Activated naive CD8-positive, alpha-beta T cell treated with anti-CD3 and anti-CD28 coated beads, Interleukin-2, amount 50 U/mL, for 24 hours (primary cell): ENCODE results near the gene NDUFS8.

Experiments used
- ATAC-seq: fragments of 150-1000 bp; cut with Tn5 transposase; one replicate; pipeline ENCODE4 v1.10.0; 2021
- DNase-seq: peaks from one replicate; pipeline ENCODE4 v3.0.0; 2021
- H3K27ac Mint-ChIP-seq: one replicate; pipeline ENCODE4 v1.8.0; 2021; ENCODE audit warnings: mild to moderate bottlenecking, mixed read lengths
- H3K27me3 Mint-ChIP-seq: one replicate; pipeline ENCODE4 v1.8.0; 2021; ENCODE audit warnings: mixed read lengths
- H3K36me3 Mint-ChIP-seq: one replicate; pipeline ENCODE4 v1.8.0; 2021; ENCODE audit warnings: low read depth, mixed read lengths
- H3K4me1 Mint-ChIP-seq: one replicate; pipeline ENCODE4 v1.8.0; 2021; ENCODE audit warnings: mixed read lengths
- H3K4me3 Mint-ChIP-seq: one replicate; pipeline ENCODE4 v1.8.0; 2021; ENCODE audit warnings: mild to moderate bottlenecking, moderate library complexity, mixed read lengths
- H3K9me3 Mint-ChIP-seq: one replicate; pipeline ENCODE4 v1.8.0; 2021; ENCODE audit warnings: mixed read lengths

Gene NDUFS8

DNA sequence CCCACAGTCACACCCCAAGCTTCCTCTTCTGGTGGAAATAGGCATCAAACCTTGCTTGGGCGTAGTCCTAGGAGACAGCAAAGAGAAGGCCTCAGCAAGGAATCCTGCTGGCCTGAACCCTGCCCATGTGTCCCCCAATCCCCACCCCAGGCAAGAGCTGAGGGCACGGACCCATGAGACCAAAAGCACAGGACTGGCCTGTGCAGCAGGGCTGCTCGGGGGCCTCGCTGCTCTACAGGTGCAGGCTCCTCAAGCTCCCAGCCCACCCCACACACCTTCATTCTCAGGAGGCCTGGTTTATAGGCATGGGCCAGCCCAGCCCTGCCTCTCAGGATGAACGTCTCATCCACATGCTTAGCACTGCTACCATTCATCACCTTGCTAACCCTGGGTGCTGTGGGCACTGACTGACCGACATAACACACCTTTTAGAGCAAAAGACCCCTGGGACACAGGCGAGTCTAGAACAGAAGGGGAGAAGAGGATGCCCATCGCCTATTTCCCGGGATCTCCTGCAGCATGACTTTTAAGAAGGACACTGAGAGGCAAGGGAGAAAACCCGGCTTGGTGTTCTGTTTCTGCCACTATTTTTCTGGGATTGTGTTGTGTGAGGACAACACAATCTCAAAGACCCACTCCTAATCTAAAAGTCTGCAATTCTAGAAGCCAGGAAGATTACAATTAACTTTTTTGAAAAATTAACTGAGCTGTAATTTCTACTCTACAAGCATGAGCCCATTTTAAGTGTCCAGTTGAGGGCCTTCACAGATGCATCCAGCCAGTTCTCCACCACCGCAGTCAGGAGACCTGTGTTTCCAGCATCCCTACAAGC, 23.7 kb downstream of the NDUFS8 start:
- peaks cover 3% of the 10 kb centered on the region for H3K36me3 Mint-ChIP-seq
- no peak overlapping the region for H3K27ac Mint-ChIP-seq
- no peak for ATAC-seq

DNA sequence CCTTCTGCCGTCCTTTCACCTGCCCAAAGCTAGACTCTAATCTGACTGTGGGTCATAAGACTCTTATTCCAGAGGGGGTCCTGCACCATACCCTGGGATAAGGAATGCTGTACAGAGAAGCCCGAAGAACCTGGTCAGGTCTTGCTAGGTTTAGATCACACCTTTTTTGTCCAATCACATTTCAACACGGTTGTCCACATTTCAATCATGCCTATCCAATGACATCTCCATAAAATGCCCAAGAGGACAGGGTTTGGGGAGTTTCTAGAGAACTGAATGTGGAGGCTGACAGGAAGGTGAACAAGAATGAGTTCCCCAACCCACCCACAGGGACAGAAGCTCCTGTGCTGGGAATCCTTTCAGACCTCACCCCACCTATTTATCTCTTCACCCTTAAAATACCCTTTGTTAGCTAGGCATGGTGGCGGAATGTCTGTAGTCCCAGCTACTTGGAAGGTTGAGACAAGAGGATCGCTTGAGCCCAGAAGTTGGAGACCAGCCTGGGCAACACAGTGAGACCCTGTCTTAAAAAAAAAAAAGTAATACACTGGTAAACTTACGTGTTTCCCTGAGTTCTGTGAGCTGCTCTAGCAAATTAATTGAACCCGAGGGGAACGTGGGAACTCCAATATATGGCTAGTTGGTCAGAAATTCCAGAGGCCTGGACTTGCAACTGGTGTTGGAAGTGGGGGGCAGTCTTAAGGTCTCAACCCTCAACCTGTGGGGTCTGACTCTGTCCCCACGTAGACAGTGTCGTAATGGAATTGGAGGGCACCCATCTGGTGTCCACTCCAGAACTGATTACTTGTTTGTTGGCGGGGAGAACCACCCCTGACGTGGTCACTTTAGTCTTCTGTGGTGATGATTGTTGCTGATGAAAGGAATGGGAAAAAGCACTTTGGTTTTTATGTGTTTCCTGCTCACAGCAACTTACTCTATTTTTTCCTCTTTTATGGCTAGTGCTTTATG, 26.1 kb downstream of the NDUFS8 start:
- no peak for ATAC-seq
- H3K36me3 Mint-ChIP-seq, result peaks cover 13% of the 10 kb centered on the region
- H3K27ac Mint-ChIP-seq, result no peak overlapping the region
- H3K4me3 Mint-ChIP-seq, result no peak overlapping the region
- peaks cover 2% of the 10 kb centered on the region for H3K4me1 Mint-ChIP-seq
- DNase-seq, result no peak
- no peaks in the 10 kb centered on the region for H3K9me3 Mint-ChIP-seq
- no peaks in the 10 kb centered on the region for H3K27me3 Mint-ChIP-seq

More for the DNA sequence above, 23.7 kb downstream of the NDUFS8 start:
- DNase-seq, result no peak
- no peaks in the 10 kb centered on the region for H3K27me3 Mint-ChIP-seq
- H3K4me1 Mint-ChIP-seq, result peaks cover 2% of the 10 kb centered on the region
- no peaks in the 10 kb centered on the region for H3K9me3 Mint-ChIP-seq
- H3K4me3 Mint-ChIP-seq, result no peak overlapping the region

DNA sequence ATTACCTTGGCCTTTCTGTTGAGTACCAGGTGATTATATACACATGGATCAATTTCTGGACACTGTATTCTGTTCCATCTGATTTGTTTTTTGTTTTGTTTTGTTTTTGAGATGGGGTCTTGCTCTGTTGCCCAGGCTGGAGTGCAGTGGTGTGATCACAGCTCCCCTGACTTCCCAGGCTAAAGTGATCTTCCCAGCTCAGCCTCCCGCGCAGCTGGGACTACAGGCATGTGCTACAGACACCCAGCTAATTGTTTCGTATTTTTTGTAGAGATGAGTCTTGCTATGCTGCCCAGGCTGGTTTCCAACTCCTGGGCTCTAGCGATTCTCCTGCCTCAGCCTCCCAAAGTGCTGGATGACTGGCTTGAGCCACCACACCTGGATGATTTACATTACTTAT, 27.3 kb downstream of the NDUFS8 start:
- H3K4me3 Mint-ChIP-seq, result no peak overlapping the region
- peaks cover 2% of the 10 kb centered on the region for H3K4me1 Mint-ChIP-seq
- ATAC-seq (no peak), DNase-seq (no peak)
- H3K27me3 Mint-ChIP-seq, result no peaks in the 10 kb centered on the region
- peaks cover 16% of the 10 kb centered on the region for H3K36me3 Mint-ChIP-seq
- H3K27ac Mint-ChIP-seq, result no peak overlapping the region
- no peaks in the 10 kb centered on the region for H3K9me3 Mint-ChIP-seq

GRCh38 chr11:68061508-68061907, 31.0 kb downstream of the NDUFS8 start:
- Mint-ChIP-seq H3K36me3 (peaks cover 32% of the 10 kb centered on the region), H3K4me1 (no peaks in the 10 kb centered on the region), H3K27ac (no peak overlapping the region), H3K4me3 (no peak overlapping the region), H3K9me3 (no peaks in the 10 kb centered on the region), H3K27me3 (no peaks in the 10 kb centered on the region)
- ATAC-seq, result no peak
- no peak for DNase-seq

GRCh38 chr11:68064926-68065325, 34.4 kb downstream of the NDUFS8 start:
- H3K27ac Mint-ChIP-seq, result no peak overlapping the region
- no peaks in the 10 kb centered on the region for H3K4me1 Mint-ChIP-seq
- H3K4me3 Mint-ChIP-seq, result no peak overlapping the region
- peaks cover 41% of the 10 kb centered on the region for H3K36me3 Mint-ChIP-seq
- H3K9me3 Mint-ChIP-seq, result no peaks in the 10 kb centered on the region
- H3K27me3 Mint-ChIP-seq, result no peaks in the 10 kb centered on the region
- ATAC-seq, result no peak
- no peak for DNase-seq

GRCh38 chr11:68065841-68066240, 35.4 kb downstream of the NDUFS8 start:
- DNase-seq (no peak), ATAC-seq (no peak)
- Mint-ChIP-seq H3K27me3 (no peaks in the 10 kb centered on the region), H3K36me3 (peaks cover 44% of the 10 kb centered on the region), H3K27ac (no peak overlapping the region), H3K4me1 (no peaks in the 10 kb centered on the region), H3K4me3 (no peak overlapping the region), H3K9me3 (no peaks in the 10 kb centered on the region)

DNA sequence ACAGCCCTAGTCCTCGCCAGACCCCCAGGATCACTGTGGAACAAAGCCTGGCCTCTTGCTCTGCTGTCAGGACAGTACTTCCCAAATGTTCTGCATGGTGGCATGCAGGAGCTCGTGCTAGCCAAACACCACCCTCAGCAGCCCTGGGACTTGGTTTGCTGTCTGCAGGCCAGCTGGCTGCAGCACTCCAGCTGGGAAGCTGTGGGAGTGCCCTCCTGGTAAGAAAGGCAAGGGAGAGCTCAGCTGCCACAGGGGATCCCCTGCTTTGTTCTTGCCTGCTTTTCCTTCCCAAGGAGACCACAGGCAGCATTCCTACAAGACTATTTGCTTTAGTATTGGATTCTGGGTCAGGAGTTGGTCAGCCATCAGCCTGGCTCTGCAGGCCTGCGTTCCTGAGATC, 36.3 kb downstream of the NDUFS8 start:
- ATAC-seq (no peak), DNase-seq (no peak)
- Mint-ChIP-seq H3K36me3 (peaks cover 38% of the 10 kb centered on the region), H3K4me3 (no peak overlapping the region), H3K4me1 (no peaks in the 10 kb centered on the region), H3K27ac (no peak overlapping the region), H3K9me3 (no peaks in the 10 kb centered on the region), H3K27me3 (no peaks in the 10 kb centered on the region)

GRCh38 chr11:68067991-68068390, 37.5 kb downstream of the NDUFS8 start:
- H3K36me3 Mint-ChIP-seq, result peaks cover 36% of the 10 kb centered on the region

DNA sequence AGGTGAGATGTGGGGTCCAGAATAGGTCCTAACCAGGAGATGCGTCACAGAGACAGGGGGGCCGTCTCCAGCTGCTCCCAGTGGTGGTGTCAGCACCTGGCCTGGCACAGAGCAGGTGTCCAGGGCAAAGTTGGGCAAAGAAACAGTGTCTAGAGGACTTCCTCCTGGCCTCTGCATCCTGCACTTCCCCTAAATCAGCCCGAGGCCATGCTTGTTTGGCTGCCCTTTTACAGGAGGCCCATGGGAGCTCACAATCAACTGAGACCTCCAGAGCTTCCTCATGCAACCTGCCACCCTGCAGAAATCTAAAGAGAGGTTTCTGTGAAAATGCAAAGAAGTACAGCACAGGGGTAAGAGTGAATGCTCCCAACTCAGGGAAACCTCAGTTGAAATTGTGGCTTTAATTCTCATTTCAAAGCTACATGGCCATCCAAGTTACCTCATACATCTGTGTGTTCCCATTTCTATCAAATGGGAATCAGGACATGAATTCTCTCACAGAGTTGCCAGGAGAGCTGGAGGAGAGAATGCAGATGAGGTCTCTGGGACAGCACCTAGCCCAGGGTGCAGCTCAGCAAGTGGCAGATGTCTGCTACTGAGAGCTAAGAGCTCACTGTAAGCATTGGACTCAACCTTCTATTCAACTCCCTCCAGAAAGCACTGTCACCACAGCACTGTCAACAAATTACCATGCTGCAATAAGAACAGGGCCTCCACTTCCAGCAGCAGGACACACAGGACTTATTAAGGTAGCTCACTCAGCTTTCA, 41.0 kb downstream of the NDUFS8 start:
- no peaks in the 10 kb centered on the region for H3K4me1 Mint-ChIP-seq
- no peak overlapping the region for H3K27ac Mint-ChIP-seq
- peaks cover 22% of the 10 kb centered on the region for H3K36me3 Mint-ChIP-seq
- H3K4me3 Mint-ChIP-seq, result no peak overlapping the region
- no peak for ATAC-seq
- H3K9me3 Mint-ChIP-seq, result no peaks in the 10 kb centered on the region
- no peak for DNase-seq
- H3K27me3 Mint-ChIP-seq, result no peaks in the 10 kb centered on the region

More at GRCh38 chr11:68067991-68068390, 37.5 kb downstream of the NDUFS8 start:
- DNase-seq (no peak), ATAC-seq (no peak)
- Mint-ChIP-seq H3K9me3 (no peaks in the 10 kb centered on the region), H3K4me1 (no peaks in the 10 kb centered on the region), H3K27ac (no peak overlapping the region), H3K27me3 (no peaks in the 10 kb centered on the region), H3K4me3 (no peak overlapping the region)

GRCh38 chr11:68074584-68075352, 44.3 kb downstream of the NDUFS8 start:
- ATAC-seq (no peak), DNase-seq (no peak)
- Mint-ChIP-seq H3K36me3 (peaks cover 10% of the 10 kb centered on the region), H3K4me1 (no peaks in the 10 kb centered on the region), H3K27ac (no peak overlapping the region), H3K9me3 (no peaks in the 10 kb centered on the region), H3K27me3 (no peaks in the 10 kb centered on the region), H3K4me3 (no peak overlapping the region)

DNA sequence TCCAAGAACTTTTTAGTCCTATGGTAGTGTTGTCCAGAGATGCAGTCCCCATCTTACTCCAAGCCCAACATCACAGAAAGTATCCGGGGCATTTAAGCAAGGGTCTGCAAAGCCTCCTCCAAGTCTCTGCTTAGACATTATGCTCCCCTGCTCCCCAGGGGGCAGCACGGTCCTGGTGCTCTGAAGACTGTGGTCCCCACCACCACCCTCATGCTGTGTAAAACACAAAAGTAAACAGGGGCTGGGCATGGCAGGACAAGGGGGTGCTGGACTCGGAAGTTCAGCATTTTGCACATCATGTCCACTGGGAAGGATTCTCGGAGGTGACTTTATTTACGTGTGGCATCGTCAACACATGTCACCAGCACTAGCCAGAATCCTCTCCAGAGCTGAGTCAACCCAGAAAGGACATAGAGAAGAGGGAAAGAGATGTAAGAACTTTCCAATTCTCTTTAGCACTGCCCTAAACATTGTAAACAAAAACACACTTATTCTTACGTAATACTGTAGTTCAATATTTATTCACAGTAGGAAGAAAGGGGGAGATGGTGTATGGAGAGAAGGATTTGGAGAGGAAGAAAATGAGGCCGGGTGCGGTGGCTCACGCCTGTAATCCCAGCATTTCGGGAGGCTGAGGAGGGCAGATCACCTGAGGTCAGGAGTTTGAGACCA, 46.0 kb downstream of the NDUFS8 start:
- Mint-ChIP-seq H3K36me3 (peaks cover 4% of the 10 kb centered on the region), H3K4me1 (no peaks in the 10 kb centered on the region), H3K27me3 (no peaks in the 10 kb centered on the region), H3K9me3 (no peaks in the 10 kb centered on the region), H3K27ac (no peak overlapping the region), H3K4me3 (no peak overlapping the region)
- DNase-seq (no peak), ATAC-seq (no peak)

DNA sequence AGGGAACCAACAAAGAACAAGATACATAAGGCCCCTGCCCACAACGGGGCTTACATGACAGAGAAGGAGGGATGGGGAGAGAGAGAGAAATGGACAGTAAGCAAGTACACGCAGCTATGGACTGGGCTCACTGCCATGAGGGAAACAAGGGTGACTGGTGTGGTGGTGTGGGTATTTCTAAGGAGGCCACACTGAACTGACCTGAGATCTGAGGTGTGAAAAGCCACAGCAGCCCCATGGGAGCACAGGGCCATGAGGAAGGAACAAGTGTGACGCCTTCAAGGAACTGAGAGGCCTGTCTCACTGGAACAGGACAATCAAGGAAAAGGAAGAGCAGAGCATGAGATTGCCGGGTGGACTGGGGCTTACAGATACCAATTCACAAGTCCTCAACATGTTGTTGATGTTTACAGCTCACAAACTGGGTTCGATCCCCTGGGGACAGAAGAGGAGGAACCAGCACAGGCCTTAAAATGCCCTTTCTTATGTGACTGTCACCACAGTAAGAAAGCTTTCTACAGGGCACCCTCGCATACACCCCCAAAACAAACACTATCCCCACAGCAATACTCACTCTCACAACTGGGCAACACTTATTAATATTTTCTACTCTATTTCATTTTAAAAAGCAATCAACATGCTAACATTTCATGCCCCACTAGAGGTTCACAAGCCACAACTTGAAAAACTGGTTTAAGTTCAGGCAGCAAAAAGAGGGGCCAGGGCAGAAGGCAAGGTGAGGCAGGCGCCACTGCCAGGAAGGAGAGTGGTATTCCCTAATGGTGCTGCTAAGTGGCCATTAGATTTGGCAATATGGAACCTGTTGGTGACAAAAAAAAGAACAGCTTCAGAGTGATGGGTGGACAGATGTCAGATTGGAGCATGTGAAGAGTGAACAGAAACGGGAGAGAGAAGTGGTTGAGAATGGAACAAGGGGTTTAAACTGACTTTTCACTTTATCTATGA, 47.4 kb downstream of the NDUFS8 start:
- Mint-ChIP-seq H3K27ac (no peak overlapping the region), H3K36me3 (peaks cover 4% of the 10 kb centered on the region)
- ATAC-seq, result no peak

More for the DNA sequence above, 47.4 kb downstream of the NDUFS8 start:
- no peak for DNase-seq
- no peaks in the 10 kb centered on the region for H3K4me1 Mint-ChIP-seq
- H3K27me3 Mint-ChIP-seq, result no peaks in the 10 kb centered on the region
- H3K9me3 Mint-ChIP-seq, result no peaks in the 10 kb centered on the region
- H3K4me3 Mint-ChIP-seq, result no peak overlapping the region
